H1 (cell line): ENCODE results near the gene MPPED1. TPM values are rescaled to one million over a fixed set of nuclear protein-coding genes. Genes with fewer than 3 reads are reported as not detected.

Experiments
- CTCF ChIA-PET: fragments of 300-600 bp; sonication (Branson Sonifier 250); formaldehyde crosslinking; loops from one replicate; lab custom pipeline; 2021; ENCODE audit not compliant: partially characterized antibody; lab: Charles Lee
- POLR2A ChIA-PET: fragments of 300-600 bp; sonication (Branson Sonifier 250); formaldehyde crosslinking; loops from one replicate; lab custom pipeline; 2021; ENCODE audit warnings: inconsistent platforms; ENCODE audit not compliant: partially characterized antibody; lab: Charles Lee
- DNase-seq, 2 experiments: peaks; one replicate each; pipeline versions ENCODE4 v3.0.0 to v3.0.0-alpha.2; 2010 to 2022; ENCODE audit warnings: low spot score in 2 of 2, low read depth in 1 of 2, mixed read lengths in 1 of 2
- FAIRE-seq: peaks from 2 replicates; lab custom pipeline; 2011; peaks lifted over from hg19 to GRCh38; lab: Jason Lieb, UNC
- H2AFZ ChIP-seq: 2 replicates; pipeline ENCODE4 v1.8.1; 2012; ENCODE audit warnings: low read length, inconsistent platforms
- H2AK5ac ChIP-seq: 2 replicates; pipeline ENCODE4 v1.6.1; 2013; ENCODE audit warnings: low read depth, low read length
- H2BK120ac ChIP-seq: replicated peaks from 2 replicates; pipeline ENCODE3; 2013; ENCODE audit warnings: low read depth, low read length, inconsistent platforms
- H2BK12ac ChIP-seq: 2 replicates; pipeline ENCODE4 v1.6.1; 2013; ENCODE audit warnings: low read depth, low read length
- H2BK15ac ChIP-seq: 2 replicates; pipeline ENCODE4 v1.6.1; 2013; ENCODE audit warnings: low read length
- H2BK20ac ChIP-seq: 2 replicates; pipeline ENCODE4 v1.6.1; 2013; ENCODE audit warnings: low read length
- H2BK5ac ChIP-seq: 2 replicates; pipeline ENCODE4 v1.6.1; 2013; ENCODE audit warnings: low read depth, low read length
- H3K14ac ChIP-seq: 2 replicates; pipeline ENCODE4 v1.6.1; 2013; ENCODE audit warnings: inconsistent platforms; ENCODE audit not compliant: insufficient read length
- H3K18ac ChIP-seq: 2 replicates; pipeline ENCODE4 v1.6.1; 2013; ENCODE audit warnings: low read length; ENCODE audit errors: extremely low read depth
- H3K23ac ChIP-seq: 2 replicates; pipeline ENCODE4 v1.6.1; 2013; ENCODE audit warnings: inconsistent platforms; ENCODE audit not compliant: insufficient read length
- H3K23me2 ChIP-seq: 2 replicates; pipeline ENCODE4 v1.6.1; 2013; ENCODE audit warnings: low read depth, low read length
- H3K27ac ChIP-seq: 2 replicates; pipeline ENCODE4 v1.6.1; 2011; ENCODE audit warnings: low read depth, low read length, inconsistent platforms
- H3K27me3 ChIP-seq, 4 experiments: replicated peaks in 1 of 4; 1 replicate in 1 of 4; 2 replicates in 3 of 4; pipeline versions ENCODE4 v1.6.1 to v1.8.1; 2011 to 2013; ENCODE audit warnings: low read length in 3 of 4, mild to moderate bottlenecking in 3 of 4, inconsistent platforms in 2 of 4, mixed read lengths in 2 of 4, moderate library complexity in 1 of 4; ENCODE audit not compliant: control insufficient read depth in 3 of 4, insufficient read depth in 3 of 4; ENCODE audit errors: extremely low read depth in 1 of 4
- H3K36me3 ChIP-seq, 4 experiments: 2 replicates each; pipeline versions ENCODE4 v1.6.1 to v1.8.1; 2011 to 2013; ENCODE audit warnings: mild to moderate bottlenecking in 4 of 4, low read length in 3 of 4, moderate library complexity in 2 of 4, control low read depth in 1 of 4, inconsistent platforms in 1 of 4; ENCODE audit not compliant: insufficient read depth in 4 of 4, control insufficient read depth in 2 of 4
- H3K4ac ChIP-seq: replicated peaks from 2 replicates; pipeline ENCODE3; 2013; ENCODE audit warnings: low read length, low read depth, mixed read lengths, inconsistent platforms; ENCODE audit not compliant: insufficient read length
- H3K4me1 ChIP-seq, 4 experiments: replicated peaks in 1 of 4; 1 replicate in 1 of 4; 2 replicates in 3 of 4; pipeline versions ENCODE4 v1.6.1 to v1.8.1; 2011 to 2013; ENCODE audit warnings: low read length in 3 of 4, inconsistent platforms in 2 of 4, mixed read lengths in 1 of 4; ENCODE audit not compliant: insufficient read depth in 4 of 4, control insufficient read depth in 3 of 4
- H3K4me2 ChIP-seq, 2 experiments: 2 replicates each; pipeline versions ENCODE4 v1.6.1 to v1.8.1; 2011 to 2013; ENCODE audit warnings: low read depth in 2 of 2, low read length in 2 of 2, control low read depth in 1 of 2, inconsistent platforms in 1 of 2, mild to moderate bottlenecking in 1 of 2; ENCODE audit not compliant: insufficient read depth in 1 of 2
- H3K4me3 ChIP-seq, 4 experiments: fragments of 200-600, 300-600 bp in 1 of 4; sonication (generic), shearing (Covaris generic), sonication (Bioruptor Twin) in 1 of 4; 2 replicates each; pipeline versions ENCODE4 v1.5.1 to v1.8.1; 2011 to 2016; ENCODE audit warnings: low read length in 4 of 4, low read depth in 3 of 4, control low read depth in 2 of 4, inconsistent platforms in 2 of 4, mild to moderate bottlenecking in 2 of 4, mixed read lengths in 1 of 4, moderate library complexity in 1 of 4; ENCODE audit not compliant: insufficient read depth in 2 of 4; ENCODE audit errors: extremely low read depth in 1 of 4
- H3K56ac ChIP-seq: replicated peaks from 2 replicates; pipeline ENCODE3; 2013; ENCODE audit warnings: low read depth, mild to moderate bottlenecking, mixed read lengths, low read length, inconsistent platforms; ENCODE audit not compliant: insufficient read length
- H3K79me1 ChIP-seq: 2 replicates; pipeline ENCODE4 v1.6.1; 2013; ENCODE audit warnings: low read depth, low read length, control low read depth
- H3K79me2 ChIP-seq, 2 experiments: 2 replicates each; pipeline versions ENCODE4 v1.6.1 to v1.8.1; 2012 to 2013; ENCODE audit warnings: low read length in 2 of 2, mild to moderate bottlenecking in 2 of 2, inconsistent platforms in 1 of 2; ENCODE audit not compliant: insufficient read depth in 2 of 2, control insufficient read depth in 1 of 2
- H3K9ac ChIP-seq, 4 experiments: replicated peaks in 1 of 4; 1 replicate in 1 of 4; 2 replicates in 3 of 4; pipeline versions ENCODE4 v1.6.1 to v1.8.1; 2011 to 2013; ENCODE audit warnings: low read depth in 3 of 4, low read length in 3 of 4, control low read depth in 2 of 4, mild to moderate bottlenecking in 2 of 4, moderate library complexity in 2 of 4, inconsistent platforms in 1 of 4; ENCODE audit errors: extremely low read depth in 1 of 4
- H3K9me3 ChIP-seq, 2 experiments: 2 replicates each; pipeline versions ENCODE4 v1.6.1 to v1.8.1; 2012 to 2013; ENCODE audit warnings: mild to moderate bottlenecking in 2 of 2, moderate library complexity in 2 of 2, control low read depth in 1 of 2, inconsistent platforms in 1 of 2, low read depth in 1 of 2, low read length in 1 of 2, mixed read lengths in 1 of 2; ENCODE audit not compliant: insufficient read depth in 2 of 2
- H4K20me1 ChIP-seq, 2 experiments: replicated peaks in 1 of 2; 2 replicates each; pipeline versions ENCODE3 to v1.8.1; 2011 to 2013; ENCODE audit warnings: inconsistent platforms in 2 of 2, low read length in 2 of 2, mild to moderate bottlenecking in 1 of 2; ENCODE audit not compliant: insufficient read depth in 2 of 2, control insufficient read depth in 1 of 2
- H4K5ac ChIP-seq: 2 replicates; pipeline ENCODE4 v1.6.1; 2013; ENCODE audit warnings: low read length, low read depth, mixed read lengths, inconsistent platforms; ENCODE audit not compliant: insufficient read length
- H4K8ac ChIP-seq: 2 replicates; pipeline ENCODE4 v1.8.0; 2013; ENCODE audit warnings: mild to moderate bottlenecking, moderate library complexity, low read length, inconsistent platforms; ENCODE audit not compliant: insufficient read depth; ENCODE audit errors: extremely low read depth
- H4K91ac ChIP-seq: replicated peaks from 2 replicates; pipeline ENCODE3; 2013; ENCODE audit warnings: low read length, mixed read lengths, inconsistent platforms; ENCODE audit not compliant: insufficient read length
- CHD2 ChIP-seq: IDR thresholded peaks from 2 replicates; pipeline ENCODE4 v1.6.1; 2012; ENCODE audit warnings: low read length, improper control_type of control experiment
- HDAC2 ChIP-seq, 2 experiments: fragments of 300-600 bp in 1 of 2; sonication (generic) in 1 of 2; IDR thresholded peaks; 2 replicates each; pipeline ENCODE4 v1.6.1; 2011 to 2012; ENCODE audit warnings: low read depth in 2 of 2, low read length in 2 of 2, mild to moderate bottlenecking in 2 of 2, moderate library complexity in 2 of 2, borderline replicate concordance in 1 of 2, inconsistent platforms in 1 of 2
- KDM1A ChIP-seq: fragments of 200-600, 300-600 bp; sonication (generic); IDR thresholded peaks from 2 replicates; pipeline ENCODE4 v1.7.1; 2016; ENCODE audit warnings: mild to moderate bottlenecking, low read length, borderline replicate concordance
- POLR2AphosphoS5 ChIP-seq: IDR thresholded peaks from 2 replicates; pipeline ENCODE4 v1.6.1; 2011; ENCODE audit warnings: low read depth, low read length
- RNF2 ChIP-seq: fragments of 200-900, 300-1000 bp; sonication (generic); IDR thresholded peaks from 2 replicates; pipeline ENCODE4 v1.7.1; 2016; ENCODE audit warnings: borderline replicate concordance, low read depth, mild to moderate bottlenecking, antibody characterized with exemption, low read length; ENCODE audit not compliant: poor library complexity, severe bottlenecking; ENCODE audit errors: missing control alignments
- WGBS, 2 experiments: shearing (Covaris generic) in 1 of 2; methylation state at CpG; one replicate each; pipeline versions ENCODE4 v1.1.6 to v1.1.7; 2013 to 2015; ENCODE audit warnings: low lambda C conversion rate in 2 of 2, mixed read lengths in 2 of 2, inconsistent platforms in 1 of 2, low coverage in 1 of 2, missing lambda C conversion rate in 1 of 2; ENCODE audit not compliant: insufficient replicate concordance in 2 of 2, insufficient coverage in 1 of 2, insufficient read length in 1 of 2; ENCODE audit errors: extremely low coverage in 1 of 2, missing lambda C conversion rate in 1 of 2; 5-methylcytosine and 5-hydroxymethylcytosine counted together
- polyA plus RNA-seq, 7 experiments: library from polyadenylated mRNA; depleted of rRNA in 3 of 7; stranded (reverse) in 5 of 7; unstranded in 2 of 7; fragments of >200 nt in 5 of 7; fragments of 200-250 nt in 2 of 7; gene quantifications; 1 replicate in 5 of 7; 2 replicates in 1 of 7; 4 replicates in 1 of 7; pipeline versions ENCODE4 v1.2.1 to v1.2.3, GENCODE V29; 2011 to 2013; ENCODE audit warnings: missing spikeins in 2 of 7, mixed read lengths in 2 of 7
- total RNA-seq: library from RNA; stranded (reverse); fragmentation: NEBNext Ultra II Directional; extraction: Animal tissue kit (Norgen Biotek cat#: 25700); gene quantifications from 2 replicates; pipeline ENCODE4 v1.2.1, GENCODE V29; 2021

Gene MPPED1
- total and polyA plus RNA-seq, 2 of the 8 experiments (the other 6 are each of a cell fraction or from before 2014, with no cell fraction given), result 0.29 to 0.37 TPM

DNA sequence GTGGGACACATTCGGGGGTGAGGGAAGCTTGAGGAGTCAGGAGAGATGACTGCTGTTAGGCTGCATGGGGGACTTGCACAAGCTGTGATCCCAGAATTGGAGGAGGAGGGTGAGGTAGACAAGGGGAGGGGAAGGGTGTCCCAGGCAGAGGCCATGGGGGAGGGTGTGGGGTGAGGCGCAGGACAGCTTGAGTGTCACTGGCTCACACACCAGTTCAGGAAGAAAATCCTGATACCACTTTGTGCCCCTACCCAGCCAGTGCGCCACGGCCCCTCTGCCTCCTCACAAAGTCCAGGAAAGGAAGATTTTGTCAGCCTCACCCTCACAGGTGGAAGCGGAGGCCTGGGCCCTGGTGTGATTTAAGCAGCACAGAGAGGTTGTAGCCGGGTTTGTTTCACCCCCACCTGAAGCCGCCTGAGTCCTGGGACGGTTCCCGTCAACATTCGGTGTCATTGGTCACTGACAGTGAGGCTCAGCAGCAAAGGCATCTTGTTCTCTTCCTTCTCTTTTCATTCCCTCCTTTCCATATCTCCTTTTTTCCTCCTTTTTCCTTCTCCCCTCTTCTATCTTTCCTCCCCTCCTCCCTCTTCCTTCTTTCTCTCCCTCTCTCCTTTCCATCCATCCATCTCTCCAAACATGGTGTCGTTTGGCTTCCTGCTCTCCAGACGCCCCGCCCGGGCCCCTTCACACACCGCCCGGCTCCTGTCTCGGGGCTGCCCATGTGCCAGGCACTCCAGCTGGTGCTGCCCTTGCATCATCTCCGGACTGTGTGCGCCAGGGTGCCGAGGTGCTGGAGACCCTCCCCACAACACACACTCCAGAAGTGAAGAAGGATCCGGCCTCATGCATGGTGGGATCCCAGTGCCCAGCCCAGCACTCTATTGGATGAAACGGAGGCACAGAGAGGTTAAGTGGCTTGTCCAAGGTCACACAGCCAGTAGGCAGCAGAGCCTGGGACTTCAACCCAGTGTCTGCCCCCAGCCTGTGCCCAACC, 89.3 kb downstream of the MPPED1 start:
- Histone ChIP-seq H3K23me2 (peaks cover 30% of the 10 kb centered on the region; the same call in 1 of the 2 replicates), H2BK20ac (no peak overlapping the region), H2AFZ (no peak overlapping the region), H3K27me3 (no peaks in the 10 kb centered on the region), H3K36me3 (no peaks in the 10 kb centered on the region), H3K4me3 (no peak overlapping the region), H4K5ac (no peak overlapping the region), H3K14ac (no peak overlapping the region), H2BK5ac (no peak overlapping the region), H3K79me1 (no peaks in the 10 kb centered on the region), H3K79me2 (no peaks in the 10 kb centered on the region), H3K56ac (no peak overlapping the region), H2BK12ac (no peak overlapping the region), H4K8ac (no peak overlapping the region; the same call in 1 of the 2 replicates), H4K91ac (no peak overlapping the region), H2BK15ac (no peak overlapping the region), H3K9ac (no peak overlapping the region), H3K18ac (no peak overlapping the region), H3K9me3 (peaks cover 5 to 20% of the 10 kb centered on the region in 2 experiments; a peak in 2 of 4 replicates), H3K4me2 (no peak overlapping the region), H4K20me1 (peaks cover 0 to 7% of the 10 kb centered on the region in 2 experiments), H3K4me1 (no peaks in the 10 kb centered on the region; a peak in 1 of 7 replicates), H3K27ac (no peak overlapping the region), H3K23ac (no peak overlapping the region), H2BK120ac (no peak overlapping the region), H2AK5ac (no peak overlapping the region), H3K4ac (no peak overlapping the region)
- 91% methylated on average over 18 of the region's 22 CpGs; no CpG with 5 or more reads in 1 of the 2 experiments for WGBS, 2 experiments
- FAIRE-seq (no peak), DNase-seq (no peak)
- TF ChIP-seq CHD2 (no peak), POLR2AphosphoS5 (no peak), KDM1A (peak; percentile 23; the same call in 1 of the 2 replicates), RNF2 (no peak), HDAC2 (IDR thresholded peaks at IDR 0.05; ENCODE audit: borderline replicate concordance in 1 of 2, low read depth in 2 of 2, low read length in 2 of 2) (no peak)
- CTCF ChIA-PET, result no interaction called here
- POLR2A ChIA-PET, result no interaction called here
